ENCODE results near the gene ALDH1B1.

The ALDH1B1 gene

DNA sequence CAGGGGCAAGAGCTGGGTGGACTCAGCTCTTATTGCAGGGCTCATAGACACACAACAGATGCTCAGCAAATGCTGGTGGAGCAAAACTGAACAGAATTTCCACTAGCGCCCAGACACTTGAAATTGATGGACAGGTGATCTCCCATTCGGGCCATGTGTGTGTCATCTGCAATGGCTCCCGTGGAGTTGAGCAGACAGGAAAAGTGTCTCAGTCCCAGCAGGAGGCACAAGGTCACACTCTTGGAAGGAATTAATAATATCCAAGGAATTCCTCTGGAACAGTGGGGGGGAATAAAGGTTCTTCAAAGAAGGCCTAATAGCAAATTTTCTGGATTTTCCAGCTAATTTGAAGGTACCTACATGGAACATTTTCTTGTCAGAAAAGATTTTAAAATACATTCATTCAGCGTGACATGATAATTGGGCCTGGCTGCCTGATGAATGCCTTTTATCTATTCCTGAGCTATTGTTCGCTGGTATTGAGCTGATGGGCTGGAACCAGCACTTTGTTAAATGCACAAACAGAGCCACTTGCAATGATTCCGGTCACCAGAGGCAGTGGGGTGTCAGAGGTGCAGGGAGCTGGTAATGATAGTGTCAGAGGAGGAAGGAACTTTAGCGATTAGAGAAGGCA lies 31.5 kb upstream of the ALDH1B1 start:
- Histone ChIP-seq H3K27me3 (ENCODE audit: control insufficient read depth, insufficient read depth, low read length) (no peaks in the 10 kb centered on the region), H2AFZ (no peak overlapping the region), H3K9ac (no peak overlapping the region), H3K4me2 (ENCODE audit: low read length) (no peak overlapping the region), H3K4me3 (ENCODE audit: low read depth, low read length) (no peak overlapping the region), H3K79me2 (no peaks in the 10 kb centered on the region), H3K4me1 (no peaks in the 10 kb centered on the region), H3K36me3 (ENCODE audit: control insufficient read depth, insufficient read depth, low read length) (no peaks in the 10 kb centered on the region), H3K27ac (no peak overlapping the region), H3K9me3 (ENCODE audit: control insufficient read depth, low read length) (no peaks in the 10 kb centered on the region)
- TF ChIP-seq, protein P1, sequence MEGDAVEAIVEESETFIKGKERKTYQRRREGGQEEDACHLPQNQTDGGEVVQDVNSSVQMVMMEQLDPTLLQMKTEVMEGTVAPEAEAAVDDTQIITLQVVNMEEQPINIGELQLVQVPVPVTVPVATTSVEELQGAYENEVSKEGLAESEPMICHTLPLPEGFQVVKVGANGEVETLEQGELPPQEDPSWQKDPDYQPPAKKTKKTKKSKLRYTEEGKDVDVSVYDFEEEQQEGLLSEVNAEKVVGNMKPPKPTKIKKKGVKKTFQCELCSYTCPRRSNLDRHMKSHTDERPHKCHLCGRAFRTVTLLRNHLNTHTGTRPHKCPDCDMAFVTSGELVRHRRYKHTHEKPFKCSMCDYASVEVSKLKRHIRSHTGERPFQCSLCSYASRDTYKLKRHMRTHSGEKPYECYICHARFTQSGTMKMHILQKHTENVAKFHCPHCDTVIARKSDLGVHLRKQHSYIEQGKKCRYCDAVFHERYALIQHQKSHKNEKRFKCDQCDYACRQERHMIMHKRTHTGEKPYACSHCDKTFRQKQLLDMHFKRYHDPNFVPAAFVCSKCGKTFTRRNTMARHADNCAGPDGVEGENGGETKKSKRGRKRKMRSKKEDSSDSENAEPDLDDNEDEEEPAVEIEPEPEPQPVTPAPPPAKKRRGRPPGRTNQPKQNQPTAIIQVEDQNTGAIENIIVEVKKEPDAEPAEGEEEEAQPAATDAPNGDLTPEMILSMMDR (IDR thresholded peaks at IDR 0.05), result no peak

DNA sequence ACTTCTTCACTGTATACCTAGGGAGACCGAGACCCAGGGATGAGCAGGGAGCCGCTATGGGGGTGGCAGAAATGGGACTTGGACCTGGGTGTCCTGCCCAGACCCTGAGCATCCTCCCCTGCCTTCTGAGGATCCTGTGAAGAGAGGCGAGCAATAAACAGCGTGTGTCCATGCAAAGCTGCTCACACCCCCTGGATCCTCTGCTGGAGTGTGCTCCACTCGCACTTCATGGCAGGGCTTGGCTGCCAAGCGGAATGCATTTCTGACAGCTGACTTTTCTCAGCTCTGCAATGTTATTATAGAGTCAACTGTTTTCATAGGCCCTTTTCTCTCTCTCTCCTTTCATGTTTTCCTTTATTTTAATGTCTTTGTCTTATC lies 31.0 kb upstream of the ALDH1B1 start:
- Histone ChIP-seq H3K4me2 (ENCODE audit: low read length) (no peak overlapping the region), H3K4me1 (no peaks in the 10 kb centered on the region), H3K9ac (no peak overlapping the region), H3K79me2 (no peaks in the 10 kb centered on the region), H3K9me3 (ENCODE audit: control insufficient read depth, low read length) (no peaks in the 10 kb centered on the region), H3K27ac (no peak overlapping the region), H3K36me3 (ENCODE audit: control insufficient read depth, insufficient read depth, low read length) (no peaks in the 10 kb centered on the region), H3K27me3 (ENCODE audit: control insufficient read depth, insufficient read depth, low read length) (no peaks in the 10 kb centered on the region), H2AFZ (no peak overlapping the region), H3K4me3 (ENCODE audit: low read depth, low read length) (no peak overlapping the region)
- TF ChIP-seq, protein P1 (IDR thresholded peaks at IDR 0.05), result no peak

DNA sequence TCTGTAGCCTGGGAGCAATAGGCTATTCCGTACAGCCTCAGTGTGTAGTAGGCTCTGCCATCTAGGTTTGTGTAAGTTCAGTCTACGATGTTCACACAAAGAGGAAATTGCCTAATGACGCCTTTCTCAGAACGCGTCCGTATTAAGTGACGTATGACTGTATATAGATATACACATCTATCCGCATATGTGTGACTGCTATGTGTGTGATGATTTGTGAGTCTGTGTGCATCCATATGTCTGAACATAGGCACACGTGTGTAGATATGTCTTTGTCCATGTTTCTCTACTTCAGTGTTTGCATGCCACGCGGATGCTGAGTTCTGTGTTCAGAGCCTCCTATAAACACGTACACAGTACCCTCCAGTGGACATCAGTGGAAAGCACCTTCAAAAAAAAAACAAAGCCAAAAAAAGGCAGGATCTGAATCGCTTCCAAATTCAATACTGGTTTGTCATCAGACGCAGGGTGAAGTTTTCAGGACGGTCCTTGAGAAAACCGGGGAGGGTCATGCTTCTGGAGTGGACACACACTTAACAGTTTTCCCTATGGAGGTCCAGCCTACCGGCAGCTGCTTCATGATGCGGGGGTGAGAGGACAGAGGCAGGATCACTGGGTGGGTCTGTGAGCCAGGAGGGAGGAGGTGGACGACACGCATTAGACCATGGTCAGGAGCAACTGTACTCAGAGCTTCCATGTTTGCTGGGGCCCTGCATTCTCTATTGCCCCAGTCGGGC lies 29.5 kb upstream of the ALDH1B1 start:
- Histone ChIP-seq H3K27me3 (ENCODE audit: control insufficient read depth, insufficient read depth, low read length) (no peaks in the 10 kb centered on the region), H3K4me1 (no peaks in the 10 kb centered on the region), H3K9me3 (ENCODE audit: control insufficient read depth, low read length) (no peaks in the 10 kb centered on the region), H3K79me2 (no peaks in the 10 kb centered on the region), H3K36me3 (ENCODE audit: control insufficient read depth, insufficient read depth, low read length) (no peaks in the 10 kb centered on the region), H3K4me2 (ENCODE audit: low read length) (no peak overlapping the region), H2AFZ (no peak overlapping the region), H3K9ac (no peak overlapping the region), H3K4me3 (ENCODE audit: low read depth, low read length) (no peak overlapping the region), H3K27ac (no peak overlapping the region)
- TF ChIP-seq, protein P1 (IDR thresholded peaks at IDR 0.05), result peak; percentile 34

DNA sequence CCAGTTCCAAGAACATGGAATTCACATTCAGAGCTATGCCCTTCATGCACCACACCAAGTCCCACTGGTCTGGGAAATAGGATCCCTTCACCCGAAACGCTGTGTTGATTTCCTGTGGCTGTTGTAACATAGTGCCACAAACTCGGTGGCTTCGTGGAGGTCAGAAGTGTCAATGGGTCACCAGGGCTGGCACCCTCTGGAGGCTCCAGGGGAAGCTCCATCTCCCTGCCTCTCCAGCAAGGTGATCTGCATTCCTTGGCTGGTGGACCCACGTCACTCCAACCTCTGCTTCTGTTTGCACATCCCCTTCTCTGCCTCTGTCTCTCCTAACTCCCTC lies 28.9 kb upstream of the ALDH1B1 start:
- H3K27me3 ChIP-seq (ENCODE audit: control insufficient read depth, insufficient read depth, low read length), result no peaks in the 10 kb centered on the region
- no peaks in the 10 kb centered on the region for H3K4me1 ChIP-seq
- no peak overlapping the region for H3K9ac ChIP-seq
- no peak overlapping the region for H2AFZ ChIP-seq
- no peaks in the 10 kb centered on the region for H3K79me2 ChIP-seq
- no peaks in the 10 kb centered on the region for H3K9me3 ChIP-seq (ENCODE audit: control insufficient read depth, low read length)
- no peaks in the 10 kb centered on the region for H3K36me3 ChIP-seq (ENCODE audit: control insufficient read depth, insufficient read depth, low read length)
- H3K4me3 ChIP-seq (ENCODE audit: low read depth, low read length), result no peak overlapping the region
- H3K4me2 ChIP-seq (ENCODE audit: low read length), result no peak overlapping the region
- no peak overlapping the region for H3K27ac ChIP-seq
- TF ChIP-seq, protein P1 (IDR thresholded peaks at IDR 0.05), result no peak

DNA sequence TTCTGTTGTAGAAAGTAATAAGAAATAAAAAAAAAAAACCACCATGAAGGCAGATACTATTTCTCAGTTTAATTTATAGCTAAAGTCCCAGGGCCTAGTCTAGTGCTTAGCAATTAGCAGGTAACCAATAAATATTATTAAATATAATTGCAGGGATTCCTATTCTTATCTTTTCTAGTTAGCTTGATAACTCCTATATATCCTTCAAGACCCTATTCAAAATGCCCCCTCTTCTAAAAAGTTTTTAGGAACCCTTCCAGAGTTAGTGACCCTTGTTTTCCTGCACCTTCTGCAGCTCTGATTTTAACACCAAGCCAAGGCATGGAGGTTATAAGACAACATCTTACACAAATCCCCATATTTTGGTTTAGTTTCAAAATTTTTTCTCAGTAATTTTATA lies 24.6 kb upstream of the ALDH1B1 start:
- Histone ChIP-seq H3K4me1 (no peaks in the 10 kb centered on the region), H3K36me3 (ENCODE audit: control insufficient read depth, insufficient read depth, low read length) (no peaks in the 10 kb centered on the region), H2AFZ (no peak overlapping the region), H3K9ac (no peak overlapping the region), H3K4me2 (ENCODE audit: low read length) (no peak overlapping the region), H3K79me2 (no peaks in the 10 kb centered on the region), H3K27me3 (ENCODE audit: control insufficient read depth, insufficient read depth, low read length) (no peaks in the 10 kb centered on the region), H3K4me3 (ENCODE audit: low read depth, low read length) (no peak overlapping the region), H3K27ac (no peak overlapping the region), H3K9me3 (ENCODE audit: control insufficient read depth, low read length) (no peaks in the 10 kb centered on the region)
- TF ChIP-seq, protein P1 (IDR thresholded peaks at IDR 0.05), result no peak

Measured in parathyroid adenoma (tissue), 2 donors.